IMR-90 (cell line): ENCODE data around the gene FAM124B. TPM values are rescaled to one million over a fixed set of nuclear protein-coding genes. Genes with fewer than 3 reads are reported as not detected.

ENCODE experiments used
- ATAC-seq: fragments of 200-7000 bp; cut with Tn5 transposase; 2 replicates; pipeline ENCODE4 v1.9.1; 2020; ENCODE audit warnings: low read depth, mild to moderate bottlenecking, moderate library complexity
- BruUV-seq: library from RNA; stranded (reverse); fragments of 400-500 nt; replicated peaks from 2 replicates; lab custom pipeline; 2021; lab: Mats Ljungman, UMichigan
- CTCF ChIA-PET: fragments of 300-600 bp; formaldehyde crosslinking; extraction: SDS; loops from one replicate; lab custom pipeline; 2021; ENCODE audit warnings: antibody characterized with exemption; lab: Yijun Ruan, JAX
- POLR2A ChIA-PET: fragments of 300-600 bp; sonication (Branson Sonifier 250); formaldehyde crosslinking; loops from one replicate; lab custom pipeline; 2022; ENCODE audit warnings: antibody characterized with exemption; ENCODE audit not compliant: unreplicated experiment; lab: Charles Lee
- DNase-seq: peaks from one replicate; pipeline ENCODE4 v3.0.0; 2013
- H2AFZ ChIP-seq: replicated peaks from 2 replicates; pipeline ENCODE3; 2013; ENCODE audit warnings: low read length, mild to moderate bottlenecking; ENCODE audit not compliant: poor library complexity
- H2AK5ac ChIP-seq: 2 replicates; pipeline ENCODE4 v1.6.1; 2013; ENCODE audit warnings: low read depth, low read length, inconsistent platforms
- H2AK9ac ChIP-seq: replicated peaks from 2 replicates; pipeline ENCODE3; 2013; ENCODE audit warnings: mild to moderate bottlenecking, low read depth, low read length, moderate library complexity; ENCODE audit not compliant: poor library complexity
- H2BK120ac ChIP-seq: 2 replicates; pipeline ENCODE4 v1.6.1; 2013; ENCODE audit warnings: low read depth, low read length, inconsistent platforms
- H2BK15ac ChIP-seq: 3 replicates; pipeline ENCODE4 v1.6.1; 2013; ENCODE audit warnings: low read depth, low read length, inconsistent platforms
- H2BK20ac ChIP-seq: 2 replicates; pipeline ENCODE4 v1.6.1; 2013; ENCODE audit warnings: low read depth, mild to moderate bottlenecking, inconsistent platforms, low read length, moderate library complexity
- H2BK5ac ChIP-seq: 2 replicates; pipeline ENCODE4 v1.6.1; 2013; ENCODE audit warnings: mild to moderate bottlenecking, low read depth, low read length, inconsistent platforms; ENCODE audit not compliant: poor library complexity, severe bottlenecking
- H3K14ac ChIP-seq: replicated peaks from 2 replicates; pipeline ENCODE4 v1.6.1; 2013; ENCODE audit warnings: low read depth, low read length, inconsistent platforms
- H3K18ac ChIP-seq: 2 replicates; pipeline ENCODE4 v1.6.1; 2013; ENCODE audit warnings: low read depth, low read length, control low read depth
- H3K23ac ChIP-seq: 2 replicates; pipeline ENCODE4 v1.6.1; 2013; ENCODE audit warnings: low read depth, low read length, inconsistent platforms
- H3K27ac ChIP-seq: 2 replicates; pipeline ENCODE4 v1.5.1; 2013; ENCODE audit warnings: mild to moderate bottlenecking, control low read depth, low read length; ENCODE audit not compliant: insufficient read depth
- H3K27me3 ChIP-seq: 2 replicates; pipeline ENCODE4 v1.6.1; 2013; ENCODE audit warnings: low read length; ENCODE audit not compliant: control insufficient read depth, insufficient read depth
- H3K36me3 ChIP-seq: 2 replicates; pipeline ENCODE4 v1.6.1; 2013; ENCODE audit warnings: low read length, mixed read lengths; ENCODE audit not compliant: control insufficient read depth, insufficient read depth
- H3K4ac ChIP-seq: 2 replicates; pipeline ENCODE4 v1.6.1; 2013; ENCODE audit warnings: low read depth, low read length, inconsistent platforms
- H3K4me1 ChIP-seq: 2 replicates; pipeline ENCODE4 v1.6.1; 2013; ENCODE audit warnings: low read length, mixed read lengths; ENCODE audit not compliant: control insufficient read depth, insufficient read depth
- H3K4me2 ChIP-seq: 2 replicates; pipeline ENCODE4 v1.6.1; 2013; ENCODE audit warnings: low read depth, mild to moderate bottlenecking, control low read depth, low read length, moderate library complexity
- H3K4me3 ChIP-seq: 2 replicates; pipeline ENCODE4 v1.5.1; 2013; ENCODE audit warnings: low read depth, mild to moderate bottlenecking, control low read depth, low read length, moderate library complexity; ENCODE audit not compliant: insufficient read depth
- H3K56ac ChIP-seq: 2 replicates; pipeline ENCODE4 v1.6.1; 2013; ENCODE audit warnings: low read length, inconsistent platforms; ENCODE audit not compliant: insufficient read depth; ENCODE audit errors: extremely low read depth
- H3K79me1 ChIP-seq, 2 experiments: 2 replicates each; pipeline ENCODE4 v1.6.1; 2013; ENCODE audit warnings: low read length in 2 of 2, inconsistent platforms in 1 of 2, low read depth in 1 of 2
- H3K9ac ChIP-seq: 2 replicates; pipeline ENCODE4 v1.6.1; 2013; ENCODE audit warnings: low read depth, low read length, control low read depth
- H3K9me1 ChIP-seq: 2 replicates; pipeline ENCODE4 v1.6.1; 2013; ENCODE audit warnings: low read length, inconsistent platforms; ENCODE audit not compliant: insufficient read depth
- H3K9me3 ChIP-seq: 2 replicates; pipeline ENCODE4 v1.6.1; 2013; ENCODE audit warnings: low read length; ENCODE audit not compliant: control insufficient read depth, insufficient read depth
- H4K20me1 ChIP-seq: 2 replicates; pipeline ENCODE4 v1.6.1; 2013; ENCODE audit warnings: low read length, inconsistent platforms; ENCODE audit not compliant: insufficient read depth
- H4K5ac ChIP-seq: 2 replicates; pipeline ENCODE4 v1.6.1; 2013; ENCODE audit warnings: mild to moderate bottlenecking, low read depth, low read length, control low read depth
- H4K8ac ChIP-seq, 2 experiments: 2 replicates each; pipeline ENCODE4 v1.6.1; 2013; ENCODE audit warnings: low read depth in 2 of 2, low read length in 2 of 2, control low read depth in 1 of 2, inconsistent platforms in 1 of 2
- H4K91ac ChIP-seq: 2 replicates; pipeline ENCODE4 v1.6.1; 2013; ENCODE audit warnings: low read depth, low read length, inconsistent platforms; ENCODE audit not compliant: insufficient read depth
- BHLHE40 ChIP-seq: fragments of 150-350 bp; IDR thresholded peaks from 2 replicates; pipeline ENCODE4 v1.6.1; 2016; ENCODE audit warnings: mild to moderate bottlenecking, low read depth, low read length
- CEBPB ChIP-seq: IDR thresholded peaks from 2 replicates; pipeline ENCODE4 v1.6.1; 2012; ENCODE audit warnings: low read depth, low read length, improper control_type of control experiment
- CHD1 ChIP-seq: IDR thresholded peaks from 2 replicates; pipeline ENCODE4 v1.6.1; 2012; ENCODE audit warnings: low read depth, low read length, improper control_type of control experiment
- CTCF ChIP-seq: conservative IDR thresholded peaks from 2 replicates; pipeline ENCODE4 v1.5.1; 2012; ENCODE audit warnings: mild to moderate bottlenecking, low read depth, low read length, improper control_type of control experiment
- ELK1 ChIP-seq: fragments of 150-350 bp; IDR thresholded peaks from 2 replicates; pipeline ENCODE4 v1.6.1; 2016; ENCODE audit warnings: low read depth, mild to moderate bottlenecking, low read length, moderate library complexity, borderline replicate concordance
- FOS ChIP-seq: fragments of 150-350 bp; IDR thresholded peaks from 2 replicates; pipeline ENCODE4 v1.6.1; 2016; ENCODE audit warnings: low read depth, low read length
- MAFK ChIP-seq: IDR thresholded peaks from 2 replicates; pipeline ENCODE4 v1.6.1; 2012; ENCODE audit warnings: low read depth, low read length, improper control_type of control experiment
- MAZ ChIP-seq: IDR thresholded peaks from 2 replicates; pipeline ENCODE4 v1.6.1; 2012; ENCODE audit warnings: low read depth, mild to moderate bottlenecking, low read length, improper control_type of control experiment, moderate library complexity, borderline replicate concordance
- MXI1 ChIP-seq: IDR thresholded peaks from 2 replicates; pipeline ENCODE4 v1.6.1; 2012; ENCODE audit warnings: low read depth, mild to moderate bottlenecking, low read length, moderate library complexity, borderline replicate concordance
- NFE2L2 ChIP-seq: fragments of 150-350 bp; IDR thresholded peaks from 2 replicates; pipeline ENCODE4 v1.6.1; 2016; ENCODE audit warnings: low read depth, mild to moderate bottlenecking, low read length
- POLR2A ChIP-seq: IDR thresholded peaks from 2 replicates; pipeline ENCODE4 v1.6.1; 2012; ENCODE audit warnings: mild to moderate bottlenecking, low read depth, low read length
- RAD21 ChIP-seq: IDR thresholded peaks from 2 replicates; pipeline ENCODE4 v1.6.1; 2012; ENCODE audit warnings: low read length, improper control_type of control experiment
- RCOR1 ChIP-seq: IDR thresholded peaks from 2 replicates; pipeline ENCODE4 v1.6.1; 2012; ENCODE audit warnings: mild to moderate bottlenecking, low read length, improper control_type of control experiment; ENCODE audit not compliant: insufficient replicate concordance
- RFX5 ChIP-seq: IDR thresholded peaks from 2 replicates; pipeline ENCODE4 v1.8.0; 2012; ENCODE audit warnings: low read depth, mild to moderate bottlenecking, low read length, moderate library complexity
- SMC3 ChIP-seq: fragments of 150-350 bp; IDR thresholded peaks from 2 replicates; pipeline ENCODE4 v1.6.1; 2016; ENCODE audit warnings: low read depth, mild to moderate bottlenecking, antibody characterized with exemption, low read length, moderate library complexity
- USF2 ChIP-seq: fragments of 150-350 bp; IDR thresholded peaks from 2 replicates; pipeline ENCODE4 v1.6.1; 2017; ENCODE audit warnings: mild to moderate bottlenecking, antibody characterized with exemption, low read length, low read depth
- WGBS, 2 experiments: methylation state at CpG; one replicate each; pipeline versions ENCODE4 v1.1.5 to v1.1.7; 2013; ENCODE audit warnings: missing lambda C conversion rate in 2 of 2; ENCODE audit not compliant: insufficient read length in 1 of 2; ENCODE audit errors: extremely low coverage in 2 of 2; 5-methylcytosine and 5-hydroxymethylcytosine counted together
- dilution Hi-C: fragments of 300-500 bp; cut with HindIII; formaldehyde crosslinking; loops from one replicate; pipeline ENCODE4 v1.14.3; 2018; ENCODE audit warnings: low sequenced_read_pairs; ENCODE audit not compliant: unreplicated experiment
- in situ Hi-C: fragments of 300-500 bp; cut with MboI; formaldehyde crosslinking; loops from 3 replicates; pipeline ENCODE4 v1.14.3; 2019; ENCODE audit warnings: low sequenced_read_pairs, inconsistent platforms, mixed read lengths
- intact Hi-C: fragments of 100-400 bp; cut with micrococcal nuclease; formaldehyde crosslinking; loops from 2 replicates; pipeline ENCODE4 v1.10.0; 2022
- polyA plus RNA-seq, 3 experiments: library from polyadenylated mRNA; depleted of rRNA; stranded (reverse); fragments of >200 nt; gene quantifications; 2 replicates each; pipeline ENCODE4 v1.2.3, GENCODE V29; 2012; ENCODE audit warnings: low replicate concordance in 1 of 3
- total RNA-seq: library from RNA; depleted of rRNA; stranded (reverse); fragments of >200 nt; gene quantifications from 2 replicates; pipeline ENCODE4 v1.2.3, GENCODE V29; 2012

The FAM124B gene
- total and polyA plus RNA-seq, 2 of the 4 experiments (the other 2 are of a cell fraction), result not detected

- POLR2A ChIA-PET, result no interaction called here
- no peak overlapping the region for H4K8ac ChIP-seq
- H3K27ac ChIP-seq, result no peak overlapping the region
- DNase-seq, result no peak
- H4K91ac ChIP-seq, result no peak overlapping the region
- H3K4me3 ChIP-seq, result no peak overlapping the region
- no peak overlapping the region for H2AK5ac ChIP-seq
- H4K5ac ChIP-seq, result no peak overlapping the region
- H3K36me3 ChIP-seq, result no peaks in the 10 kb centered on the region
- WGBS, 2 experiments, result no CpG with 5 or more reads among the region's 1 CpG
- H3K4me1 ChIP-seq, result no peaks in the 10 kb centered on the region
- ATAC-seq, result no peak
- no peak overlapping the region for H3K4me2 ChIP-seq
- intact Hi-C loops, result no loop called here
- TF ChIP-seq MXI1, result no peak
- no peak for TF ChIP-seq BHLHE40
- TF ChIP-seq RFX5, result no peak
- no peak for TF ChIP-seq RCOR1
- TF ChIP-seq RAD21, result no peak
- no peak for TF ChIP-seq MAFK
- no peak for TF ChIP-seq NFE2L2
- no peak for TF ChIP-seq MAZ
- no peak for TF ChIP-seq SMC3
- TF ChIP-seq USF2, result no peak
- no peak for TF ChIP-seq CHD1
- TF ChIP-seq CTCF, result no peak
- TF ChIP-seq POLR2A, result no peak
- no peak for TF ChIP-seq FOS
- TF ChIP-seq CEBPB, result no peak
- TF ChIP-seq ELK1, result no peak
- no peak overlapping the region for H3K9ac ChIP-seq
- H3K9me3 ChIP-seq, result no peaks in the 10 kb centered on the region
- no peak overlapping the region for H3K56ac ChIP-seq
- no peak overlapping the region for H2AK9ac ChIP-seq
- no peak overlapping the region for H3K23ac ChIP-seq
- H3K79me1 ChIP-seq, result no peaks in the 10 kb centered on the region
- H4K20me1 ChIP-seq, result no peaks in the 10 kb centered on the region
- CTCF ChIA-PET, result no interaction called here
- H3K4ac ChIP-seq, result no peak overlapping the region
- no peak overlapping the region for H3K14ac ChIP-seq
- dilution Hi-C loops, result no loop called here
- H3K27me3 ChIP-seq, result peaks cover 5% of the 10 kb centered on the region
- H2AFZ ChIP-seq, result no peak overlapping the region
- H3K18ac ChIP-seq, result no peak overlapping the region
- H2BK5ac ChIP-seq, result no peak overlapping the region
- in situ Hi-C loops, result no loop called here
- no peak overlapping the region for H2BK120ac ChIP-seq
- no peak overlapping the region for H2BK15ac ChIP-seq
- no TSS peak for BruUV-seq
- H3K9me1 ChIP-seq, result no peaks in the 10 kb centered on the region
- no peak overlapping the region for H2BK20ac ChIP-seq
These were observed 23.2 kb downstream of the FAM124B start for GRCh38 chr2:224378701-224379097.
